Measurements from ENCODE around the gene PFKP.

Gene PFKP

DNA sequence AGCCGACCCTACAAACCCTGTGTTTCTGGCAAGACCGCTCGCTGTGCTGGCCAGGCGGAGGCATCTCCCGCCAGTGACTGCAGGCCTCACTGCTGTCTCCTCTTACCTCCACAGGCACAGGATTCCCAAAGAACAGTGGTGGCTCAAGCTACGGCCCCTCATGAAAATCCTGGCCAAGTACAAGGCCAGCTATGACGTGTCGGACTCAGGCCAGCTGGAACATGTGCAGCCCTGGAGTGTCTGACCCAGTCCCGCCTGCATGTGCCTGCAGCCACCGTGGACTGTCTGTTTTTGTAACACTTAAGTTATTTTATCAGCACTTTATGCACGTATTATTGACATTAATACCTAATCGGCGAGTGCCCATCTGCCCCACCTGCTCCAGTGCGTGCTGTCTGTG is 69.0 kb downstream of the PFKP start:
- no peak for DNase-seq (ENCODE audit: low spot score)

DNA sequence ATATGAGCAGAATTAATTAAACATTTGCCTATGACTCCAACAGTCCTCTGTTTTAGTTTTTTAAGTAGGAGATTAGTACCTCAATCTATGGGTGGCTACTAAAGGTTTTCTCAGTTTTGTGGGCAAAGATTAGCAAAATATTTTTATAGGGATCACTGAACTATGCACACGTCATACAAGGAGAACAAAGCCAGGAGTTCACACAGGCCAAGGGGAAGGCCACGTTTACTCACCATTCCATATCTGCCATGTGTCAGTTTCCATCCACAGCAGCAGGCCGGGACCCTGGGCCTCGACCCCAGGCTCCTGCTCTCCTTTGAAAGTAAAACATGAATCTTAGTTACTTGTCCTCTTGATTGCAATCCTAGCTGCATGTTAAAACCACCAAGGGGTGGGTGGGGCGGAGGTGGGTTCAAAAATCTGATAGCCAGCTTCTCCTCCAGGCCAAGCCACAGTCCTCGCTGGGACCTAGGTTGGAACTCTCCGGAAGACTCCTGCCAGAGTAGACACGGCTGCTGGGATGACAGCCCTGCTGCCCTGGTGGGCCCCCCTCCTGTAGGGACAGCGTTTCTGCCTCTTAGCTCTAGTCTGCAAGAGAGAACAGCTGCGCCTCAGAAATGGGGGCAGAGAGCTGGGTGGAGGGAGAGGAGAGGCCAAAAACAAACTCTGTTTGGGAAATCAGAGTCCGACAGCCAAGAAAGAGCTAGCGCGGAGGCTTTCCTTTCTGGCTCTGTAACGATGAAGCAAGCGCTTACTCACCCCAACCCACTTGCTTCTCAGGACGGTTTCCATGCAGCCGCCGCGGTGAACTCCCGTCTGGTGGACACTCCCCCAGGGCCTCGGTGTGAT is 69.6 kb downstream of the PFKP start:
- DNase-seq (ENCODE audit: low spot score), result no peak

DNA sequence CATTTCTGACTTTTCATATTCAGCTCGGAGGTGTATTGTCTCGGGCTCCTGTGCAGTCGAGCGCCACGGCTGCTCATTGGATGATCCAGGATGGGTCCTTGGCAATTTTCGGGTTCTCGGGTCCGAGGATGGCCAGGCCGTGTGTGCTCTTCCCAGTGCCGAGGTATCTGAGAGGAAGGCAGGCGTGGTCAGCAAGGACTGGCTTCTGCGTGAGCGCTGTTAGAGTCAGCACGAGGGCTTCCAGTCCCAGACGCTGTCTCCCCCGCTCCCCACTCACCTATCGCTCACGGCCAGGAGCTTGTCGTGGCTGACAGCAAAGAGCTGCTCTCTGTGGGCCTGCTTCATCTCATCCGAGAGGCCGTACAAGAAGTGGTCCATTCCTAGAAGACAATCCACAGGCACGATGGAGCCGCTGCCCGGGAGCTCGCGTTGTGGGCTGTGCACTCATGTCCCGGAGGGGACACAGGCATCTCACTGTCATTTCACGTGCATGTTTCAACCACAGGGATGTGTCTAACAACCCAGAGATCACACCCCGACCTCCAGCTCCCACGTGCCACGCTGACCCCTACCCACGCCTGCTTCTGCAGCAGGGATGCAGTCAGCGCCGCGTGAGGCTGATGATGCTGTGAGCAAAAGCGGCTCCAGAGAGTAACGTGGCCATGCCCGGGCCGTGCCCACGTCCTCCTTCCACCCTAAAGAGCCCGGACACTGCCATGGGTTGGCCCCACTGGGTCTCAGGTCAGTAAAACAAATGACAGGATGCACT is 70.8 kb downstream of the PFKP start:
- no peak for DNase-seq (ENCODE audit: low spot score)

- DNase-seq (ENCODE audit: low spot score), result no peak
Observed at GRCh38 chr10:3139216-3139910, 72.0 kb downstream of the PFKP start.

- no peak for DNase-seq (ENCODE audit: low spot score)
Observed at GRCh38 chr10:3140280-3140679, 72.9 kb downstream of the PFKP start.

DNA sequence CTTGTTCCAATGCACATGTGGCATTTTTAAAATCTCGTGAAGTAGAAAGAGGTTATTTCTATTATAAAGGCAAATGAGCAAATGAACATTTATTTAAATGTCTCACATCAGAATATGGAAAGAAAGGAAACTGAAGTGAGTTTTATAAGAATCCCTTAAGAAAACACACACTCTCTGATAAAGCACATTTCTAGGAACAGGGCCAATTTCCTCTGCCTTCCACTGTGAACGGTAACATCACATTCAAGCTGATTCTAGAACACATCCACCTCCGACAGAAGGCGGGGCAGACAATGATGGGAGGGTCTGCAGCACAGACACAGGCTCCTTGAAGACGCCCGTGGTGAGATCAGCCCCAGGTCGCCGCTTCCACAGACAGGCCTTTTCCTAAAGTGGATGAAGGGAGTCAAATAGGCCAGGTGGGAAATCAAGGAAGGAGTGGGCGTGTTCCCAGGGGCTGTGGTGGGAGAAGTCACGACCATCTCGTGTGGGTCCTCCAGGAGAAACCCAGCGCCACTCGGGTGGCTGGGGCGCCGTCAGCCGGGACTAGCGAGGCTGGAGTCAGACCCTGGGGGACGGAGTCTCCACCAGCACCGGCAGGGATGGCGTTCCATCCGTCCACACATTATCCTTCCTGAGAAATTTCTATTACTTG is 74.1 kb downstream of the PFKP start:
- DNase-seq (ENCODE audit: low spot score), result no peak

GRCh38 chr10:3142146-3142875 is 75.0 kb downstream of the PFKP start:
- no peak for DNase-seq (ENCODE audit: low spot score)

DNA sequence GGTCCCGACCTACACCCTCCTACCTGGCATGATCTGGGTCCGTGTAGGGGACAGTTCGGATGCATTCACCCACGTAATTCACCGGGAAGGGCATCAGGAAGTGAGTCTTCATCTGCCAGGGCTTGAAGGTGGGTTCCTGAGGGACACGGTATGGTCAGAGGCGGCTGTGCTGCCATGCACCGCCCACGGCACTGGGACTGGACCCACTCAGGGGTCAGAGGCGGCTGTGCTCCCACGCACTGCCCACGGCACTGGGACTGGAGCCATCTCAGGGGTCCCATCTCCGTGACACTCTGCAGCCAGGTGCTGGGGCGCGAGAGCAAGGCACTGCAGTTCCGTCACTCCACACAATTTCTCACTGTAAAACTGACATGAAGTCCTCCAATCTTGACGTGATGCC is 76.0 kb downstream of the PFKP start:
- no peak for DNase-seq (ENCODE audit: low spot score)

DNA sequence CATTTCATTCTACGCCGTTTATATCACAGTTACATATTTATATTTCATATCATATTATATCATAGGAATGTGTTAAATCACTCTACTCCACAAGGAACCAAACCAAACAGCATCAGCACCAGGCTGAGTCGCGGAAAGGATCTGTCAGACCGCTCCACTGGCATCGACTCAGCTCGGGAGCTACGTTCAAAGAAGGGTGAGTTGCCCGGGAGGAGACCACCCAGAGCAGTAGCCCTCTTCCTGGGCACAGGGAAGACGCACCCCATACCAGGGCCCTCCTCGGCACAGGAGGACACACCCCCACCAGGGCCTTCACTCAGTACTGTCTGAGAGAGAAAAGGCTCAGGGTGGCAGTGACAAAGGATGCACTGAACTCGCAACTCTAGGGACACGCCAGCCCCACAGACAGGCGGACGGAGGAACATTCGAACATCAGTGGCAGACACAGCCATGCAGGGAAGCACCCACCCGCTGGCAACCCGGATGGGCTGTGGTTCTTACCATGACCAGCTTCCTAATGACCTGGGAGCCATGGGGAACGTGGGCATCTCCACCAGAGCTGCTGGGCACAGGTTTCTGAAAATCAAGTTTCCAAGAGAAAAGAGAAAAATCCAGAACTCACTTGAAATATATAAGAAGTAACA is 76.6 kb downstream of the PFKP start:
- no peak for DNase-seq (ENCODE audit: low spot score)

- DNase-seq (ENCODE audit: low spot score), result no peak
Observed at GRCh38 chr10:3145366-3145765, 78.0 kb downstream of the PFKP start.

GRCh38 chr10:3146289-3146688 is 78.9 kb downstream of the PFKP start:
- DNase-seq (ENCODE audit: low spot score), result no peak

DNA sequence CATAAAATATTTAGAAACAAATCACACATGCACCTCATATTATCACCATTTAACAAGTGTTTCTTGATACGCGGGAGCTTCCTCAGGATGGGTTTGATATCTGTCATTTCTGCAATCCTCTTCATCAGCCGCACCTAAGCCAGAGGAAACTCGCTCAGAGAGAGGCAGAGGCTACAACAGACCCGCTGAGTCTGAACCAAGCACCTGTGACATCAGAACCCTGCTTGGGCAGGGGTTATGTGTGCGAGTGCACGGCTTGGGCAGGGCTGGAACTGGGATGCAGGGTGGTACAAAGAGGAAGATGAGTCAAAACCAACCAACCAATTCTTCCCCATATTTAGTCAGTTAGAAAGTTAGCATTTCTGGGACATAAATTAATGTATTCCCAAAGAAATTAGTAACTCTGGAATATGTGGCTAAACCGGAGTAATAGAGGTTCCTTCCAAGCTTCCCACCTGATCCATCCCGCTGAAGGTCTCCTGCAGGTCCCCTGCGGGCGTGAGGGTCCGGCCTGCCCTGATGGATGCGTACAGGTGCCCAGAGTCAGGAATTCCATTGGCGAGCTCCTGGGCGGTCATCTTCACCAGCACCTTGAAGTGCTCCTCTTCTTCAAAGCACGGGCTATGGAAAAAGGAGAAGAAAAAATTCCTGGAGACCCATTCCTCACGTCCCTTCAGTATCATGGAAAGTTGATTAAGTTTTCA is 79.9 kb downstream of the PFKP start:
- DNase-seq (ENCODE audit: low spot score), result no peak

- DNase-seq (ENCODE audit: low spot score), result no peak
Observed at GRCh38 chr10:3148041-3148440, 80.7 kb downstream of the PFKP start.

- DNase-seq (ENCODE audit: low spot score), result no peak
Observed at GRCh38 chr10:3148994-3149393, 81.6 kb downstream of the PFKP start.

GRCh38 chr10:3149918-3150317 is 82.6 kb downstream of the PFKP start:
- no peak for DNase-seq (ENCODE audit: low spot score)

DNA sequence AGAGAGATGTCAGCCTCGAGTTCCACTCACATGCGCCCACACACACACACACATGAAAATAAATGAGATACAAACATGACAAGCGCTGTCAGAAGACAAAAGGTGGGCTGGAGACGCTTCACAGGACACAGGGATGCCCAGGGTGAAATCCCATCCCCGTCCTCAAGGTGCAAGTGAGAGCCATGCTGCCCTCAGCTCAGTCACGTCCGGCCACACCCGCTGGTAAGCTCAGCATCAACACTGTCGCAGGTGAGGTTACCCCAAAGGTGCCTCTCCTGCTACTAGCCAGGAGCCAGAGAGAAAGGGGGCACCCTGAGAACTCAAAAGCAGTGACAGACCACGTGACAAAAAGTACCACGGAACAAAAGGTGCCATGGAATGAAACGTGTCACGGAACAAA is 83.0 kb downstream of the PFKP start:
- DNase-seq (ENCODE audit: low spot score), result no peak

GRCh38 chr10:3150961-3151360 is 83.6 kb downstream of the PFKP start:
- no peak for DNase-seq (ENCODE audit: low spot score)

GRCh38 chr10:3151889-3152565 is 84.7 kb downstream of the PFKP start:
- no peak for DNase-seq (ENCODE audit: low spot score)

GRCh38 chr10:3152566-3152935 is 85.2 kb downstream of the PFKP start:
- no peak for DNase-seq (ENCODE audit: low spot score)

DNA sequence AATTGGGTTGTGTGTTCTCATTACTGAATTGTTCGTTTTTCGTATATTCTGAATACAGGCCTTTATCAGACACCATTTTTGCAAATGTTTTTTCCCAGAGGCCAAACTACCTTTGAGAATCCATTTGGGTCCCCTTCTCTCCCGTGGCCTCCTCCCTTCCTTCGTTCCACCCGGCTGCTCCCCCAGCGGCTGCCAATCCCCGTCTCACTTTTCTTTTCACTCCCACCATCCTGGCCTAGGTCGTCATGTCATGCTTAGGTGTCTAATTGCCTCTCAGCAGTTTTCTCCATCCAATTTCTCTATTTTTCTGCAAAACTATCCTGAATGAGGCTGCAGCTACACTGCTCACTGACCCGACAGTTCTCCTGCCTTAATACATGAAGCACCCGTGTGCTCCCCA is 87.3 kb downstream of the PFKP start:
- no peak for DNase-seq (ENCODE audit: low spot score)
